ENCODE measurements around the gene ASPG.
"Not testable (repeated sequence)": the region's sequence is repeated elsewhere in the genome, so short reads cannot be mapped to it uniquely, and the experiment has no call there.

The ASPG gene

DNA sequence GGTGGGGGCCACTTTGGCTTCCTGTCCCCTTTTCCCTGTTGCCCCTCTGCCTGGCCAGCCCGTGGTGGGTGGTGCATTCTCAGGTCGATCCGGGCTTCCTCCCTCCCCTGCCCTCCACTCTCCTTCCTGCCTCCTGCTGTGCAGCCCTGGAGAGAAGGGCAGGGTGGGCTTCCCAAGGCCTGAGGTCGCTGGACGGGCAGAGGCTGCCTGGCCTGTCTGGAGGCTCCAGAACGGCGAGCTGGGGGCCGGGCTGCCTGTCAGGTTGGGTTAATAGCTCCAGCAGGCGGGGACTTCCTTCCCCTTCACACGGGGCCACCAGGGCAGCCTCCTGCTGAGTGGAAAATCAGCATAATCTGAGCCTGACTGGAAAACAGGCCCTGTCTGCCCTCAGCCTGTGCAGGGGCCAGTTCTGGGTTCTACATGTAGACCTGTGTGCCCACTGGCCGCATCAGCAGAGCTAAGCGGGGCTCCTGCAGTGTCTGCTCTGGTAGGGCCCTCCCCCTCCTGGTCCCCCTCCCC is 64.2 kb downstream of the ASPG start:
- peak; percentile 68 to 85 for ATAC-seq (replicated peaks)
- peaks cover 10 to 18% of the 10 kb centered on the region in 2 donors for H3K27me3 Mint-ChIP-seq
- no peak overlapping the region for H3K27ac Mint-ChIP-seq
- no peaks in the 10 kb centered on the region for H3K9me3 Mint-ChIP-seq
- DNase-seq: no peak
- H3K4me3 Mint-ChIP-seq: no peak overlapping the region
- H3K4me1 Mint-ChIP-seq: no peaks in the 10 kb centered on the region
- H3K36me3 Mint-ChIP-seq: no peaks in the 10 kb centered on the region

DNA sequence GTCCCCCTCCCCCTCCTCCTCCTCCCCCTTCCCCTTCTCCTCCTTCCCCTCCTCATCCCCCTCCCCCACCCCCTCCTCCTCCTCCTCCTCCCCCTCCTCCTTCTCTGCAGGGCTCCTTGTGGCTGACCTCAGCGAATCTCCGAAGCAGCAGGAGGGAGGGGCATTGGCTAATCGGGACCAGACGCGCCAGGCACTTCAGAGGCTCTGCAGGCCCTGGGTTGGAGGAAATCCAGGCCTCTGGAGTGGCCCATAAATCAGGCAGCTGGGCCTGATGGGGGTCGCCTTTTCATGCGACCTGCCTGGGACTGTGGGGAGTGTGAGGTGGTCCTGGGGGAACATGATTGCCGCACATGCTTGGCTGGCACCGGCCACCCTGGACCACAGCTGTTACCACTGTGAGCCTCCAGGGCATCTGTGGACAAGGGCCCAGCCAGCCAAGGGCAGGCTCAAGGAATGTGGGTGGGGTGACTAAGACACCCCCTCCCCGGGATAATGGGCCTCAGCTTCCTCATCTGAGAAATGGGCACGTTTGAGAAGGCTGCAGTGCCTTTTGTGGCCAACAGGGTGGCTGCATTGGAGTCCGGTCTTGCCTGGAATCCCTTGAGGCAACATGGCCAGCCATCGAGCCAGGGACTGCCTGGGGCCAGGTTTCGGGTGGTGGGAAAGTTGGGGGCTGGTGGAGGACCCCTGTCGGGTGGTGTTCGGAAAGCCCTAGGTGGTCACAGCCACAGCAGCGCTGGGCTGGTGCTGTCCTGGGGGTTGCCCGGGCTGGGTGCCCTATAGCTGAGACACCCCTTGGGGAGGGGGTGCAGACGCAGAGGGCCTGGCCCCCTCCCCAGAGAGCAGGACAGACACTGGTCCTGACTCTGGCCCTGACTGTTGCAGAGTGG is 64.9 kb downstream of the ASPG start:
- DNase-seq (no peak), ATAC-seq (replicated peaks) (no peak)
- no peak overlapping the region for H3K4me3 Mint-ChIP-seq
- H3K27ac Mint-ChIP-seq: no peak overlapping the region
- peaks cover 10 to 18% of the 10 kb centered on the region in 2 donors for H3K27me3 Mint-ChIP-seq
- H3K4me1 Mint-ChIP-seq: no peaks in the 10 kb centered on the region
- H3K9me3 Mint-ChIP-seq: no peaks in the 10 kb centered on the region
- H3K36me3 Mint-ChIP-seq: no peaks in the 10 kb centered on the region

DNA sequence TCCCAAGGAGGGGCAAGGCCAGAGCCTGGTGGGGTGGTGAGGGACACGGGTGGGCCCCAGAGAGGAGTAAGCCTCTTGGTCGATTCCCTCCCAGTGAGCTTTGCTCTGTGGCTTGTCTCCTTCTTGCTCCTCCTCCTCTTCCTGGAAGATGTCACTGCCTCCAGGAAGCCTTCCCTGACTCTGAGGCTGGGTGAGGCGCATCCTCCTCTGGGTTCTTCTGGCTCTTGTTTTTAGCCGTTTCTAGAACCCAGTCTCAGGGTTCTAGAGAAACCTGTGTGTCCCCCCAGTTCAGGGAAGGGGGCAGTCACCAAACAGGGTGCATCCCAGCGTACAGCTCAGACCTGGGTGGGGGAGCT is 65.5 kb downstream of the ASPG start:
- no peak for DNase-seq
- no peak overlapping the region for H3K27ac Mint-ChIP-seq
- H3K36me3 Mint-ChIP-seq: no peaks in the 10 kb centered on the region
- no peaks in the 10 kb centered on the region for H3K4me1 Mint-ChIP-seq
- H3K4me3 Mint-ChIP-seq: no peak overlapping the region
- no peaks in the 10 kb centered on the region for H3K9me3 Mint-ChIP-seq
- ATAC-seq (replicated peaks): no peak
- H3K27me3 Mint-ChIP-seq: peaks cover 10 to 12% of the 10 kb centered on the region in 2 donors

DNA sequence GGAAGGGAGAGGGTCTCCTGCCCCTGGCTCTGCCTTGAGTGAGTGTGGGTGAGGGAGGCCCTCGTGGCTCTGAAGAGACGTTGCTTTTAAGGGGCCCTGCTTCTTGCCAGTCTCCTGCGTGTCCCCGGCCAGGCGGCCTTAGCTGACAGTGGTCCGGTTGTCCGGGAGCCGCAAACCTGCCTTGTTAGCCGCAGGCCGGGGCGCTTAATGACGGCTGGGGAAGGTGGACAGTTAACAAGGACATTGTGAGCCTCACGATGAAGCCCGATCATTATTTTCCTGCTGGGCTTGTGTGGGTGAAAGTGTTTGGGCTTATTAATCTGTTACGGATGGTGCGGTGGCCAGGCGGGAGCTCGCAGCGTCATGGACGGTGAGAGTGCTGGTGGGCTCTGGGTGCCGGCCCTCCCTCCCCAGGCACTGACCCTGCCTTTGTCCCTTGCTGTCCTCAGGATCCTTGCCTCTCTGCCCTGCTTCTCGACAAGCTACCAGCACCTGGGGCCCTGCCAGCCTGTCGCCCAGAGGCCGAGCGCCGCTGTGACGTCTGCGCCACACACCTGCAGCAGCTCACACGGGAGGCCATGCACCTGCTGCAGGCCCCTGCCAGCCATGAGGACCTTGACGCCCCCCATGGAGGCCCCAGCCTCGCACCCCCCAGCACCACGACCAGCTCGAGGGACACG is 66.2 kb downstream of the ASPG start:
- Mint-ChIP-seq H3K27ac (no peak overlapping the region), H3K9me3 (no peaks in the 10 kb centered on the region), H3K4me1 (no peaks in the 10 kb centered on the region), H3K36me3 (no peaks in the 10 kb centered on the region), H3K27me3 (peaks cover 7 to 10% of the 10 kb centered on the region in 2 donors), H3K4me3 (no peak overlapping the region)
- ATAC-seq (replicated peaks) (no peak), DNase-seq (no peak)

DNA sequence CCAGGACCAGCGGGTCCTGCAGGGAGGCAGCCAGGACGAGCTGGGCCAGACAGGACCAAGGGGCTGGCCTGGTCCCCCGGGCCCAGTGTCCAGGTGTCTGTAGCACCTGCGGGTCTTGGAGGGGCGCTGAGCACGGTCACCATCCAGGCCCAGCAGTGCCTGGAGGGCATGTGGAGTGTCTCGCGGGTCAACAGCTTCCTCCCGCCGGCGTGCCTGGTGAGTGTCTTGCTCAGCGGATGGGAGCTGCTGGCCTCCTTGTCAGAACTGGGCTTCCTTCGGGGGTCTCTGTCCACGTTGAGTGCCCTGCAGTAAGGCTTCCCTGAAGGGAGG is 66.7 kb downstream of the ASPG start:
- ATAC-seq (replicated peaks) (no peak), DNase-seq (no peak)
- Mint-ChIP-seq H3K4me3 (no peak overlapping the region), H3K9me3 (no peaks in the 10 kb centered on the region), H3K27ac (no peak overlapping the region), H3K4me1 (no peaks in the 10 kb centered on the region), H3K27me3 (peaks cover 7 to 10% of the 10 kb centered on the region in 2 donors), H3K36me3 (no peaks in the 10 kb centered on the region)

DNA sequence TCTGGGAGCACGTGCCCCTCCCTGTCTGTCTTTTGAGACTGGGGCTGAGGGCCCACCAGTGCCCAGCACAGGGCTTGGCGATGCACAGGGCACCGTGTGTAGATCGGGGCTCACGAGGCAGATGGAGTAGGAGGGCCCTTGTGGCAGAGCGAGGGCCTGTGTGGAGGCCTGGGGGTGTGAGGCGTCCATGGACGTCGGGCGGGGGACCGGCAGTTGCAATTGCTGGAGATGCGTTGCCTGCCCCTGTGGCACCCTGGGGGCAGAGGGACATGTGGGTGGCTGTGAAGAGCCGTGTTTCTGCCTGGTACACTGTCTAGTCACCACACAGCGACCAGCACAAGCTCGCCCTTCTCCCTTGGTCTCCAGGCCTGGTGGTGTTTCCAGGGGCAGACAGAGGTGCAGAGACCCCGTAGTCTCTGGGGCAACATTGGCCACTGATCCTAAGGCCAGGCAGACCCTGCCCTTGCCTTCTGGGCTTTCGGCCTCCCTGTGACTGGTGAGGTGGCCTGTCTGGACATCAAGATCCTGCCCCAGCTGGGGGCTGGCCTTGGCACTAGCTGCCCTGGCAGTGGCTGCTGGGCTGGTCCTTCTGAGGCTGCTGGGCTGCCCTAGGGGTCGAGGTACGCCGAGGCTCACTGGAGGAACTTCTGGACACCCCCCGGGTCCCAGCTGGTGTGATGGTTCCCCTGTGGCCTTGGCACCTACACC is 67.3 kb downstream of the ASPG start:
- Mint-ChIP-seq H3K36me3 (no peaks in the 10 kb centered on the region), H3K4me1 (no peaks in the 10 kb centered on the region), H3K4me3 (no peak overlapping the region), H3K9me3 (no peaks in the 10 kb centered on the region), H3K27ac (no peak overlapping the region), H3K27me3 (peaks cover 5 to 7% of the 10 kb centered on the region in 2 donors)
- DNase-seq (no peak), ATAC-seq (replicated peaks) (no peak)

DNA sequence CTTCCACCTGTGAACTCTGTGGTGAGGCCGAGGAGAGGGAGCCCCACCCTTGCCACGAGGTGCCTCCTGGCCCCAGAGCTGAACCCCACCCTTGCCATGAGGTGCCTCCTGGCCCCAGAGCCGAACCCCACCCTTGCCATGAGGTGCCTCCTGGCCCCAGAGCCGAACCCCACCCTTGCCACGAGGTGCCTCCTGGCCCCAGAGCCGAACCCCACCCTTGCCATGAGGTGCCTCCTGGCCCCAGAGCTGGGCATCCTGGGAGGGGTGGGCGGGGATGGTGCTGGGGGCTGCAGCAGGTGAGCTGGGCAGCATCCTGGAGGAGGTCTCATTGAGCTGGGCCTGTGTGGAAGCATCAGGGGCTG is 67.9 kb downstream of the ASPG start:
- H3K4me3 Mint-ChIP-seq; H3K36me3 Mint-ChIP-seq; H3K27me3 Mint-ChIP-seq; DNase-seq; H3K4me1 Mint-ChIP-seq; H3K9me3 Mint-ChIP-seq; ATAC-seq (replicated peaks); H3K27ac Mint-ChIP-seq: not testable (repeated sequence)

DNA sequence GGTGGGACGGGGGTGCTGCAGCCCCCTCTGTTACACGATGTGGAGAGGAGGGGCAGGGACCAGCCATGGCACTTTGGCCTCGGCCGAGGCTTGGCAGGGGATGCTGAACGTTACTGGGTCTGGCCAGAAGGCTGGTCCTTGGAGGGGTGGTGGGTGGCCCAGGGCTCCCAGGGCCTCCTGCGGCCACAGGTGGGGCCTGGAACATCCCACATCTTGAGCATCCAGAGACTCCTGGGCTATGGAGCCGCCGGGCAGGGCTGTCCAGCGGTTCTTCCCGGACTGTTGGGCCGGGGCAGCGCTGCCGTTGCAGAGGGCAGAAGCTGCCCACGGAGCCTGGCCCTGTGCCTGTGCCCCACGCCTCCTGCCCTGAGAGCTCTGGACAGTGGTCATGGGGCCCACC is 68.7 kb downstream of the ASPG start:
- H3K4me3 Mint-ChIP-seq: no peak overlapping the region
- DNase-seq: no peak
- peaks cover 0 to 4% of the 10 kb centered on the region in 2 donors for H3K27me3 Mint-ChIP-seq
- no peaks in the 10 kb centered on the region for H3K9me3 Mint-ChIP-seq
- ATAC-seq (replicated peaks): no peak
- H3K36me3 Mint-ChIP-seq: no peaks in the 10 kb centered on the region
- H3K27ac Mint-ChIP-seq: no peak overlapping the region
- H3K4me1 Mint-ChIP-seq: no peaks in the 10 kb centered on the region

DNA sequence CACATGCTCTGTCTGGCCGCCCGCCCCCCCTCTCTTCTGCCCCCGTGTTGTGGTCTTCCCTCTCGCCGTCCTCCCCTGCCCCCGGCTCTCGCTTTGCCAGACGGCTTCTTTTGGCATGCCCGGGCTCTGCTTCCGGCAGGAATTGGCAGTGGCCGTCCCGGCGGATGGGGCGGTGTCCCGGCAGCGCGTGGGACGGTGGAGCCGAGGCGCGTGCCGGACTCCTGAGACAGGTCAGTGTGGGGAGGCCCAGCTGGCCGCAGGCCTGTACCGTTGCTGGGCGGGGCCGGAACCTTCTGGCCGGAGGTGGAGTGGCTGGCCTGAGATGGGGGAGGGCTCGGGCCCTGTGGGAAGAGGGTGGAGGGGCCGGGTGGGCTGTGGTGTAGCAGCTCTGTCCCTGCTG is 70.0 kb downstream of the ASPG start:
- Mint-ChIP-seq H3K9me3 (no peaks in the 10 kb centered on the region), H3K36me3 (no peaks in the 10 kb centered on the region), H3K4me1 (no peaks in the 10 kb centered on the region), H3K27me3 (peaks cover 0 to 2% of the 10 kb centered on the region in 2 donors), H3K27ac (no peak overlapping the region), H3K4me3 (no peak overlapping the region)
- ATAC-seq (replicated peaks) (no peak), DNase-seq (no peak)

DNA sequence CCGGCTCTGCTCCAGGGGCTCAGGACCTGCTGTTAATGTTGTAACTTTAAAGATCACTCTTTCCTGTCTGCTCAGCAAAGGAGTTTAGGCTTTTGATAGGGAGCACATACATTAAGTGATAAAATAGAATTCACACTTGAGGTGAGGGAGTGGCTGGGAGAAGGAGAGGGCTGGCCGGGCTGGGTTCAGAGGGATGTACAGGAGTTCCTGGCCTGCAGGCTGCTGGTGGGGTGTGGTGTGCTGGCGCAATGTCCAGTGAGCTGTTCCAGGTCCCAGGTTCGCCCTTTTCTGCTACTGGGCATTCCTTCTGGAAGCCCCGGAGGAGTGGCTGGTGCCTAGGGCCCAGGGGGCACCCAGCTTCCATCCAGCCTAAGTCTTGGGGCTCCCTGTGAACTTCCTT is 70.6 kb downstream of the ASPG start:
- H3K27me3 Mint-ChIP-seq: no peaks in the 10 kb centered on the region
- H3K36me3 Mint-ChIP-seq: no peaks in the 10 kb centered on the region
- H3K9me3 Mint-ChIP-seq: no peaks in the 10 kb centered on the region
- H3K27ac Mint-ChIP-seq: no peak overlapping the region
- no peak for DNase-seq
- H3K4me1 Mint-ChIP-seq: no peaks in the 10 kb centered on the region
- no peak overlapping the region for H3K4me3 Mint-ChIP-seq
- no peak for ATAC-seq (replicated peaks)

DNA sequence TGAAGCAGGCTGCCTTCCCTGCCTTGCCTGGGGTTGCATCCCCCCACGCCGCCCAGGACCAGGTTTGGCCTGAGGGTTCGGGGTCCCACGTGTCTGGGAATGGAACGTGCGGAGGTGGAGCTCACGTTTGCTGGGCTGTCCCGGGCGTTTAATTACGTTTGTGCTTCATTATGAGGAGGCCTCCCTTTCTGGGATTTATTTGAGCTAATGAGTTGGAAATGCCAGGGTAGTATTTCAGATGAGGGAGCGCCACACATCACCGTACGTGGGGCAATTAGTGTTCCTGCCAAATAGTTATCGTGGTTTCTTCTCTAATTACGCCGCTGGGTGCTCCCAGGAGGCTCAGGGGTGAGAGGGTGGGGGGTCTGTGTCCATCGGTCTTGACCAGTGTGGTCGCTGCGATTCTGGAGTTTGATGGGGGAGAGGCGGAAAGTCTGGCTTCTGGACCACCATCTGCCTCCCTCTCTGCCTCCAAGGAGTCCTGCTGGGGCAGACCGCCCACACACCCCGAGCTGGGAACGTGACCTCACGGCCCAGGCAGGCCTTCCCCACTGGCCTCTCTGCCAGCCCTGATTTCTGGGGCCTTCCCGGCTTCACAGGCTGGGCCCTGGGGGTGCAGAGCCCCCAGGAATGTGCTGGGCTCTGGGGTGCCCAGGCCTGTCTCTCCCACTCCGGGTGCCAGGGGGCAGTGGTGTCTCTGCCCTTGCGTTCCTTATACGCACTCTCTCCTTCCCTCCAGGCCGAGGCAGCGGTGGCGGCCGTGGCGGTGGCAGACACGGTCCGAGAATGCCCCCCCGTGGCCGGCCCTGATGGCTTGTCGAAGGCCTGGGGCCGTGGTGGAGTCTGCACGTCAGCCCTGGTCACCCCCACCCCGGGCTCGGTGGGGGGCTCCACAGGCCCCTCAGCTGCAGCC is 71.8 kb downstream of the ASPG start:
- no peak for DNase-seq
- H3K27me3 Mint-ChIP-seq: no peaks in the 10 kb centered on the region
- H3K4me1 Mint-ChIP-seq: no peaks in the 10 kb centered on the region
- no peaks in the 10 kb centered on the region for H3K9me3 Mint-ChIP-seq
- no peaks in the 10 kb centered on the region for H3K36me3 Mint-ChIP-seq
- no peak overlapping the region for H3K4me3 Mint-ChIP-seq
- no peak overlapping the region for H3K27ac Mint-ChIP-seq
- ATAC-seq (replicated peaks): no peak

DNA sequence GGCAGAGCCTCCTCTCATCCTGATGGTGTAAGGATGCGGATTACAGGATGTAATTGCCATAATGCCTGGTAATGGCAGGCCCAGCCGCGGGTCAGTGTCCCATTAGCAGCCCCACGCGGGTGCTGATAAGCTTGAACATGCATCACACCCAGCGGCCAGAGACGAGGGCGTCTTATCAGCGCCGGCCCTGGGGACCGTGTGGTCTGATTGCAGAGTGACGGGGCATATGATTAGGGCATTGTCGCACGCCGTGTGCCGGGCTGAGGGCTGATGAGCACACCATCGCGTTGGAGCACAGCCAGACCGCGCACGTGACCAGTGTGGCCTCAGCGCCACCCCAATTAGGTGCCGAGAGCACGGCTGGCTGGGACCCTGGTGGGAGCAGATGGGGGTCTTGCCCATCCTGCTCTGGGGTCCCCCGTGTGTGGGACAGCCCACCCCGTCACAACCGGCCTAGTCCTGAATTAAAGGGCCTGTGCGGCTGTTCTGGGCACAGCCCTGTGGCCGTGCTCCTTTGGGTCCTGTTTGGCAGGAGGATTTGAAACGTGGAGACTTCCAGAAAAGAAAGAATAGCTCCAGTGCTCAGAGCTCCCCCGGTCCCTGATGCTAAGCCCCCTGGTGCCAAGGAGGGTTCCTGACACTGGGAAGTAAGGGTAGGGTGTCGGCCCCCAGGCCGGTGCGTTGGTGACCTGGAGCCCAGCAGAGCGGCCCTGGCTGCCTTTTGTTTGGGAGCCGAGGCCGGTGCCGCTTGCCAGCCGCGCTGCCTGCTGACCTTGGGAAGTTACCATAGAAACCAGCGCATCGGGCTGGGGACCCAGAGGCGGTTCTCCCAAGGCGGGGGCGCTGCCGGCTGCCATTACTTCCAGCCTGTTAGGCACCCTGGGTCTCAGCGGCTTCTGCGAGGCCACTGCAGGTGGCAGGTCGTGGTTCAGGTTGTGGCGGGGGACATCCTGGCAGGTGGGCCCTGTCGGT is 73.6 kb downstream of the ASPG start:
- H3K27ac Mint-ChIP-seq: no peak overlapping the region
- no peaks in the 10 kb centered on the region for H3K9me3 Mint-ChIP-seq
- DNase-seq (no peak), ATAC-seq (replicated peaks) (no peak)
- H3K4me1 Mint-ChIP-seq: no peaks in the 10 kb centered on the region
- no peaks in the 10 kb centered on the region for H3K36me3 Mint-ChIP-seq
- no peak overlapping the region for H3K4me3 Mint-ChIP-seq
- no peaks in the 10 kb centered on the region for H3K27me3 Mint-ChIP-seq

DNA sequence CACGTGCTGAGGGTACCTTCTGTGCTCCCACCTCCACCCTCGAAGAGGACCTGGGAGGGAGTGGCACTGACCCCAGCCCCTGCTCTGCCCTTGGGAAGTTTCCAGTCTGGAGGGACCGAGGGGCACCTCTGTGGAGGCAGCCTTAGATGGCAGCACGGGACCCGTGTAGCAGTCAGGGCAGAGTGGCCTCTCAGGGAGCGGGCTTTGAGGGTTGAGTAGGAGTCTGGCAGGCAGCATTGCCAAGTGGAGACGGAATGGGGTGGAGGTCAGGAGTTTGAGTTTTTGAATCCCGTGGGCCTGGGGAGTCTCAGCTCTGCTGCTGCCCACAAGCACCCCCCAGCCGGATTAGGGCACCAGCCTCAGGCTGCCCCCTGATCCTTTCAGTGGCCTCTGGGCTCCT is 74.5 kb downstream of the ASPG start:
- Mint-ChIP-seq H3K36me3 (no peaks in the 10 kb centered on the region), H3K4me1 (no peaks in the 10 kb centered on the region), H3K4me3 (no peak overlapping the region), H3K9me3 (no peaks in the 10 kb centered on the region), H3K27ac (no peak overlapping the region), H3K27me3 (no peaks in the 10 kb centered on the region)
- ATAC-seq (replicated peaks) (no peak), DNase-seq (no peak)
